Fibroblast of lung (primary cell): ENCODE measurements around the gene RAPGEF4.

Source experiments
- CTCF ChIP-seq, 2 donors: IDR thresholded peaks in 1 of 2; conservative IDR thresholded peaks in 1 of 2; 1 replicate in 1 of 2; 2 replicates in 1 of 2; pipeline ENCODE4 v1.5.1; 2011 to 2012; ENCODE audit warnings: low read length in 2 of 2, control low read depth in 1 of 2, inconsistent platforms in 1 of 2, low read depth in 1 of 2, mild to moderate bottlenecking in 1 of 2
- EZH2 ChIP-seq: IDR thresholded peaks from 2 replicates; pipeline ENCODE4 v1.5.1; 2012; ENCODE audit warnings: low read length, control low read depth, mild to moderate bottlenecking; ENCODE audit errors: missing control alignments

GRCh38 chr2:172993139-172993538 lies 257.5 kb downstream of the RAPGEF4 start:
- TF ChIP-seq EZH2, result no peak
- no peak for TF ChIP-seq CTCF (conservative IDR thresholded peaks at IDR 0.05 in 1 of 2, IDR thresholded peaks at IDR 0.05 in 1 of 2; ENCODE audit: low read depth in 1 of 2, low read length in 2 of 2)
